K562 (cell line): ENCODE data around the gene UQCR11. TPM values are rescaled to one million over a fixed set of nuclear protein-coding genes. Genes with fewer than 3 reads are reported as not detected.

Experiments
- ATAC-seq: fragments of 200-7000 bp; cut with Tn5 transposase; 3 replicates; pipeline ENCODE4 v1.9.1; 2020; ENCODE audit warnings: moderate library complexity
- BruUV-seq: library from RNA; stranded (reverse); fragments of 400-500 nt; replicated peaks from 2 replicates; lab custom pipeline; 2021; lab: Mats Ljungman, UMichigan
- CTCF ChIA-PET: fragments of 300-600 bp; formaldehyde crosslinking; extraction: SDS; loops from one replicate; lab custom pipeline; 2021; ENCODE audit warnings: low intra/inter-chr PET ratio; lab: Yijun Ruan, JAX
- POLR2A ChIA-PET: fragments of 300-600, 350-650 bp; sonication (Branson Sonifier 250); formaldehyde crosslinking; extraction: SDS; loops from one replicate; lab custom pipeline; 2021; ENCODE audit warnings: antibody characterized with exemption, inconsistent platforms; lab: Yijun Ruan, JAX
- DNase-seq, 4 experiments: peaks; one replicate each; pipeline versions ENCODE4 v3.0.0 to v3.0.0-alpha.2; 2011 to 2018; ENCODE audit warnings: low spot score in 3 of 4, mixed read lengths in 3 of 4; ENCODE audit errors: extremely low read depth in 1 of 4
- FAIRE-seq: peaks from 2 replicates; lab custom pipeline; 2011; peaks lifted over from hg19 to GRCh38; lab: Jason Lieb, UNC
- H2AFZ ChIP-seq: 2 replicates; pipeline ENCODE4 v1.6.0; 2011; ENCODE audit warnings: low read depth, low read length, control low read depth, inconsistent platforms
- H3K27ac ChIP-seq: fragments of 200-600 bp; 3 replicates; pipeline ENCODE4 v1.8.0; 2011; ENCODE audit warnings: low read depth, mild to moderate bottlenecking, control low read depth, inconsistent platforms, low read length, moderate library complexity, mixed read lengths; ENCODE audit errors: extremely low read depth
- H3K27me3 ChIP-seq, 2 experiments: fragments of 300-600 bp in 1 of 2; 2 replicates in 1 of 2; 3 replicates in 1 of 2; pipeline versions ENCODE4 v1.6.0 to v1.8.0; 2011; ENCODE audit warnings: inconsistent platforms in 2 of 2, low read length in 2 of 2, mild to moderate bottlenecking in 1 of 2, mixed read lengths in 1 of 2, moderate library complexity in 1 of 2; ENCODE audit not compliant: control insufficient read depth in 2 of 2, insufficient read depth in 2 of 2
- H3K36me3 ChIP-seq: fragments of 300-600 bp; 3 replicates; pipeline ENCODE4 v1.8.0; 2011; ENCODE audit warnings: mild to moderate bottlenecking, low read length, inconsistent platforms; ENCODE audit not compliant: control insufficient read depth, insufficient read depth
- H3K4me1 ChIP-seq, 2 experiments: fragments of 200-600 bp in 1 of 2; replicated peaks in 1 of 2; 2 replicates in 1 of 2; 3 replicates in 1 of 2; pipeline versions ENCODE4 v1.5.1 to v1.8.0; 2011; ENCODE audit warnings: inconsistent platforms in 2 of 2, low read length in 2 of 2, mild to moderate bottlenecking in 1 of 2, mixed read lengths in 1 of 2, moderate library complexity in 1 of 2; ENCODE audit not compliant: control insufficient read depth in 2 of 2, insufficient read depth in 2 of 2
- H3K4me2 ChIP-seq: 2 replicates; pipeline ENCODE4 v1.6.1; 2011; ENCODE audit warnings: low read length, control low read depth, inconsistent platforms, mixed read lengths; ENCODE audit not compliant: insufficient read depth
- H3K4me3 ChIP-seq: fragments of 200-600 bp; sonication (generic), shearing (Covaris generic); 2 replicates; pipeline ENCODE4 v1.5.1; 2016; ENCODE audit warnings: control low read depth, inconsistent platforms
- H3K79me2 ChIP-seq: fragments of 200-600 bp; 3 replicates; pipeline ENCODE4 v1.8.0; 2011; ENCODE audit warnings: low read length, inconsistent platforms; ENCODE audit not compliant: control insufficient read depth, insufficient read depth
- H3K9ac ChIP-seq, 2 experiments: 2 replicates each; pipeline versions ENCODE4 v1.6.0 to v1.6.1; 2011; ENCODE audit warnings: low read depth in 2 of 2, low read length in 2 of 2, control low read depth in 1 of 2, inconsistent platforms in 1 of 2, mild to moderate bottlenecking in 1 of 2, mixed read lengths in 1 of 2; ENCODE audit not compliant: insufficient read depth in 1 of 2
- H3K9me1 ChIP-seq: one replicate; pipeline ENCODE4 v1.6.0; 2011; ENCODE audit warnings: inconsistent platforms, mild to moderate bottlenecking, low read length, moderate library complexity; ENCODE audit not compliant: control insufficient read depth, insufficient read depth
- H3K9me3 ChIP-seq: replicated peaks from 2 replicates; pipeline ENCODE4 v1.5.1; 2011; ENCODE audit warnings: low read depth, low read length, inconsistent platforms; ENCODE audit not compliant: control insufficient read depth, insufficient read depth
- H4K20me1 ChIP-seq: replicated peaks from 2 replicates; pipeline ENCODE4 v1.6.1; 2011; ENCODE audit warnings: low read length, inconsistent platforms, mixed read lengths; ENCODE audit not compliant: control insufficient read depth, insufficient read depth
- BRD9 ChIP-seq: fragments of 450-650 bp; IDR thresholded peaks from 2 replicates; pipeline ENCODE4 v1.6.1; 2018; ENCODE audit warnings: low read depth; ENCODE audit not compliant: partially characterized antibody
- ETV5 ChIP-seq: sonication (generic); formaldehyde crosslinking; IDR thresholded peaks from 2 replicates; pipeline ENCODE4 v1.4.0; 2020; ENCODE audit warnings: low read depth, mild to moderate bottlenecking, missing genetic modification reagents
- FOXK1 ChIP-seq: sonication (generic); formaldehyde crosslinking; IDR thresholded peaks from 2 replicates; pipeline ENCODE4 v1.8.0; 2022; ENCODE audit warnings: missing genetic modification reagents, mild to moderate bottlenecking, borderline replicate concordance
- GTF3C2 ChIP-seq: IDR thresholded peaks from 3 replicates; pipeline ENCODE4 v1.6.1; 2011; ENCODE audit warnings: borderline replicate concordance, mild to moderate bottlenecking, moderate library complexity; ENCODE audit not compliant: insufficient read length; ENCODE audit errors: extremely low read depth
- HDAC3 ChIP-seq: fragments of 450-650 bp; IDR thresholded peaks from 2 replicates; pipeline ENCODE4 v1.6.1; 2018; ENCODE audit warnings: borderline replicate concordance, mild to moderate bottlenecking, moderate library complexity; ENCODE audit not compliant: partially characterized antibody
- MCM2 ChIP-seq: fragments of 450-650 bp; IDR thresholded peaks from 2 replicates; pipeline ENCODE4 v1.6.1; 2017; ENCODE audit warnings: low read depth, mild to moderate bottlenecking
- NBN ChIP-seq: fragments of 450-650 bp; IDR thresholded peaks from 2 replicates; pipeline ENCODE4 v1.6.1; 2016; ENCODE audit warnings: low read depth, mild to moderate bottlenecking
- PHF20 ChIP-seq: fragments of 450-650 bp; IDR thresholded peaks from 2 replicates; pipeline ENCODE4 v1.6.1; 2018; ENCODE audit not compliant: partially characterized antibody
- SRSF9 ChIP-seq: fragments of 200-400 bp; formaldehyde crosslinking; IDR thresholded peaks from 2 replicates; pipeline ENCODE4 v1.6.1; 2017; ENCODE audit warnings: low read depth, low read length, borderline replicate concordance
- ZKSCAN1 ChIP-seq: fragments of 150-350 bp; IDR thresholded peaks from 2 replicates; pipeline ENCODE4 v1.6.1; 2016; ENCODE audit warnings: low read depth, low read length
- ZNF263 ChIP-seq: sonication (generic); formaldehyde crosslinking; IDR thresholded peaks from 2 replicates; pipeline ENCODE4 v1.8.0; 2022; ENCODE audit warnings: mild to moderate bottlenecking, missing genetic modification reagents, borderline replicate concordance
- ZNF75A ChIP-seq: fragments of 450-650 bp; formaldehyde crosslinking; IDR thresholded peaks from 2 replicates; pipeline ENCODE4 v1.4.0; 2020; ENCODE audit warnings: mild to moderate bottlenecking
- WGBS: fragments of 100-300 bp; shearing (Covaris generic); methylation state at CpG from one replicate; pipeline ENCODE4 v1.1.6; 2016; ENCODE audit warnings: low coverage, mixed read lengths; ENCODE audit not compliant: insufficient coverage; ENCODE audit errors: missing lambda C conversion rate; 5-methylcytosine and 5-hydroxymethylcytosine counted together
- in situ Hi-C: fragments of 300-500 bp; cut with MboI; formaldehyde crosslinking; loops from 4 replicates; pipeline ENCODE4 v1.15.0; 2018; ENCODE audit warnings: inconsistent platforms, mixed read lengths
- intact Hi-C: fragments of 100-400 bp; cut with micrococcal nuclease; formaldehyde crosslinking; loops from 2 replicates; pipeline ENCODE4 v1.14.2; 2022
- polyA plus RNA-seq, 8 experiments: library from polyadenylated mRNA; depleted of rRNA in 4 of 8; stranded (reverse) in 5 of 8; unstranded in 3 of 8; fragments of >200 nt; fragmentation: Nextera tagmentation in 2 of 8; fragmentation: Illumina TruSeq in 1 of 8; extraction: Ambion mirVana in 2 of 8; extraction: Trizol in 1 of 8; gene quantifications; 2 replicates each; pipeline versions ENCODE4 v1.2.1 to v1.2.3, GENCODE V29; 2011 to 2014; ENCODE audit warnings: inconsistent platforms in 1 of 8, missing spikeins in 1 of 8
- total RNA-seq, 7 experiments: library from RNA; depleted of rRNA in 6 of 7; stranded (reverse); fragments of >200 nt in 6 of 7; fragmentation: Illumina TruSeq in 2 of 7; extraction: Trizol in 2 of 7; gene quantifications; 2 replicates each; pipeline versions ENCODE4 v1.2.1 to v1.2.3, GENCODE V29; 2011 to 2021; ENCODE audit warnings: low replicate concordance in 1 of 7

Gene UQCR11
- total and polyA plus RNA-seq, 9 of the 15 experiments (the other 6 are each of a cell fraction or from before 2014, with no cell fraction given) = 57.6 to 394 (median 259) TPM

- 69% methylated on average over 11 of the region's 18 CpGs for WGBS
- intact Hi-C loops = loop anchor here (5.0 kb wide), 1 partner anchor 47 kb away; the partner anchor contains the start of gene UQCR11
- no peak for FAIRE-seq
- H3K9me1 ChIP-seq = no peaks in the 10 kb centered on the region
- H3K9ac ChIP-seq = peak overlapping the region in 1 of 2 experiments; percentile 14; a peak in 1 of 4 replicates
- POLR2A ChIA-PET = interaction anchor here (1.0 to 1.9 kb wide), 5 partner anchors 10 to 207 kb away, joined by 3 to 5 read pairs (median 4); no protein-coding TSS in a partner anchor
- peak; percentile 65; the same call in 1 of the 2 replicates for TF ChIP-seq ZNF75A (CRISPR knock-in tag)
- no peak for TF ChIP-seq MCM2
- TF ChIP-seq ZKSCAN1 = peak; percentile 91
- TF ChIP-seq, all 486 proteins: peak for 2
- BruUV-seq = no TSS peak
- no peak overlapping the region for H2AFZ ChIP-seq
- H3K27me3 ChIP-seq = no peaks in the 10 kb centered on the region
- no peak overlapping the region for H3K27ac ChIP-seq
- ATAC-seq = no peak
- H3K9me3 ChIP-seq = no peaks in the 10 kb centered on the region
- H3K4me3 ChIP-seq = no peak overlapping the region
- in situ Hi-C loops = no loop called here
- H3K4me1 ChIP-seq = peaks cover 12 to 72% of the 10 kb centered on the region in 2 experiments
- CTCF ChIA-PET = no interaction called here
- peaks cover 13% of the 10 kb centered on the region; the same call in 1 of the 3 replicates for H3K36me3 ChIP-seq
- H3K4me2 ChIP-seq = no peak overlapping the region
- DNase-seq = peak in 1 of 4 experiments; percentile 28
- no peaks in the 10 kb centered on the region for H4K20me1 ChIP-seq
- peaks cover 30% of the 10 kb centered on the region for H3K79me2 ChIP-seq
Observed at GRCh38 chr19:1654178-1654792, 49.0 kb upstream of the UQCR11 start.

GRCh38 chr19:1653300-1653628 lies 48.0 kb upstream of the UQCR11 start:
- no peak for DNase-seq
- in situ Hi-C loops = no loop called here
- Histone ChIP-seq H3K27ac (peak overlapping the region; percentile 94), H3K36me3 (peaks cover 23% of the 10 kb centered on the region; the same call in 2 of the 3 replicates), H4K20me1 (no peaks in the 10 kb centered on the region; the same call in 1 of the 2 replicates), H3K27me3 (no peaks in the 10 kb centered on the region), H3K4me3 (peak overlapping the region; percentile 71), H3K9me1 (no peaks in the 10 kb centered on the region), H3K4me2 (peak overlapping the region; percentile 85), H3K79me2 (peaks cover 40% of the 10 kb centered on the region), H3K9ac (peak overlapping the region; percentile 93 to 99), H2AFZ (peak overlapping the region; percentile 98), H3K9me3 (no peaks in the 10 kb centered on the region), H3K4me1 (peaks cover 12 to 72% of the 10 kb centered on the region in 2 experiments)
- POLR2A ChIA-PET = interaction anchor here (0.6 to 1.9 kb wide), 9 partner anchors 9 to 206 kb away, joined by 3 to 5 read pairs (median 4); partner anchors contain the start of gene UQCR11
- ATAC-seq = peak; percentile 32
- CTCF ChIA-PET = no interaction called here
- no peak for FAIRE-seq
- BruUV-seq = TSS peak; percentile 96
- intact Hi-C loops = loop anchor here (5.0 kb wide), 1 partner anchor 46 kb away; the partner anchor contains the start of gene UQCR11
- WGBS = 11% methylated on average over 18 of the region's 18 CpGs
- TF ChIP-seq ETV5 (CRISPR knock-in tag) (no peak), SRSF9 (no peak), BRD9 (no peak), NBN (peak; percentile 21), GTF3C2 (peak; percentile 66), HDAC3 (no peak), ZNF263 (CRISPR knock-in tag) (peak; percentile 28; the same call in 1 of the 2 replicates), PHF20 (peak; percentile 73), FOXK1 (CRISPR knock-in tag) (no peak)
